ENCODE results near the gene ARFIP1.
"Not testable (repeated sequence)": the region's sequence is repeated elsewhere in the genome, so short reads cannot be mapped to it uniquely, and the experiment has no call there.

ARFIP1 gene

GRCh38 chr4:152779513-152780266 is at the start of gene ARFIP1, which contains the start of gene TIGD4:
Gene ARFIP1, plus strand, starts transcription at chr4:152779954. Its CDS starts 49,680 bp downstream, at chr4:152829634.
Gene TIGD4, minus strand, starts transcription at chr4:152779730. Its CDS starts 8,726 bp downstream, at chr4:152771004.
- peak; percentile 91 for DNase-seq (ENCODE audit: low read depth)
- peak within 1 kb of the TSS; percentile 98 for H3K4me3 ChIP-seq (ENCODE audit: low read depth, low read length)

- H3K4me3 ChIP-seq (ENCODE audit: low read depth, low read length), result no peak overlapping the region
- DNase-seq (ENCODE audit: low read depth), result no peak
Measured at GRCh38 chr4:152731997-152732396, 47.8 kb upstream of the ARFIP1 start.

GRCh38 chr4:152734015-152734698 is 45.6 kb upstream of the ARFIP1 start:
- DNase-seq (ENCODE audit: low read depth), result no peak
- no peak overlapping the region for H3K4me3 ChIP-seq (ENCODE audit: low read depth, low read length)

- no peak overlapping the region for H3K4me3 ChIP-seq (ENCODE audit: low read depth, low read length)
- DNase-seq (ENCODE audit: low read depth), result no peak
Measured at GRCh38 chr4:152734699-152735050, 45.1 kb upstream of the ARFIP1 start.

GRCh38 chr4:152735396-152735859 is 44.3 kb upstream of the ARFIP1 start:
- DNase-seq (ENCODE audit: low read depth), result no peak
- no peak overlapping the region for H3K4me3 ChIP-seq (ENCODE audit: low read depth, low read length)

- no peak for DNase-seq (ENCODE audit: low read depth)
- H3K4me3 ChIP-seq (ENCODE audit: low read depth, low read length), result no peak overlapping the region
Measured at GRCh38 chr4:152735906-152736305, 43.8 kb upstream of the ARFIP1 start.

GRCh38 chr4:152738827-152739226 is 40.9 kb upstream of the ARFIP1 start:
- no peak overlapping the region for H3K4me3 ChIP-seq (ENCODE audit: low read depth, low read length)
- no peak for DNase-seq (ENCODE audit: low read depth)

- no peak overlapping the region for H3K4me3 ChIP-seq (ENCODE audit: low read depth, low read length)
- no peak for DNase-seq (ENCODE audit: low read depth)
Measured at GRCh38 chr4:152747444-152747843, 32.3 kb upstream of the ARFIP1 start.

- no peak for DNase-seq (ENCODE audit: low read depth)
- no peak overlapping the region for H3K4me3 ChIP-seq (ENCODE audit: low read depth, low read length)
Measured at GRCh38 chr4:152748619-152749018, 31.1 kb upstream of the ARFIP1 start.

GRCh38 chr4:152763796-152764195 is 16.0 kb upstream of the ARFIP1 start:
- H3K4me3 ChIP-seq (ENCODE audit: low read depth, low read length), result no peak overlapping the region
- DNase-seq (ENCODE audit: low read depth), result no peak

- H3K4me3 ChIP-seq (ENCODE audit: low read depth, low read length); DNase-seq (ENCODE audit: low read depth): not testable (repeated sequence)
Measured at GRCh38 chr4:152765069-152765737, 14.6 kb upstream of the ARFIP1 start.

GRCh38 chr4:152771741-152772533 is 7.8 kb upstream of the ARFIP1 start:
- no peak for DNase-seq (ENCODE audit: low read depth)
- H3K4me3 ChIP-seq (ENCODE audit: low read depth, low read length), result no peak overlapping the region

- no peak overlapping the region for H3K4me3 ChIP-seq (ENCODE audit: low read depth, low read length)
- no peak for DNase-seq (ENCODE audit: low read depth)
Measured at GRCh38 chr4:152773339-152773738, 6.4 kb upstream of the ARFIP1 start.

GRCh38 chr4:152773953-152774352 is 5.8 kb upstream of the ARFIP1 start:
- no peak for DNase-seq (ENCODE audit: low read depth)
- no peak overlapping the region for H3K4me3 ChIP-seq (ENCODE audit: low read depth, low read length)

- H3K4me3 ChIP-seq (ENCODE audit: low read depth, low read length), result no peak overlapping the region
- DNase-seq (ENCODE audit: low read depth), result no peak
Measured at GRCh38 chr4:152776352-152776751, 3.4 kb upstream of the ARFIP1 start.

GRCh38 chr4:152777488-152777887 is 2.3 kb upstream of the ARFIP1 start:
- DNase-seq (ENCODE audit: low read depth), result no peak
- H3K4me3 ChIP-seq (ENCODE audit: low read depth, low read length), result no peak overlapping the region

GRCh38 chr4:152778656-152779512 is 870 bp upstream of the ARFIP1 start:
- peak overlapping the region; percentile 98 for H3K4me3 ChIP-seq (ENCODE audit: low read depth, low read length)
- no peak for DNase-seq (ENCODE audit: low read depth)

- no peak for DNase-seq (ENCODE audit: low read depth)
- peak overlapping the region; percentile 98 for H3K4me3 ChIP-seq (ENCODE audit: low read depth, low read length)
Measured at GRCh38 chr4:152780267-152780778, 569 bp downstream of the ARFIP1 start.
